IPS-20b (cell line): ENCODE measurements around the gene DHX38.
"Not testable (repeated sequence)": the region's sequence is repeated elsewhere in the genome, so short reads cannot be mapped to it uniquely, and the experiment has no call there.

Experiments used
- H3K27ac ChIP-seq: one replicate; pipeline ENCODE4 v1.5.1; 2013; ENCODE audit warnings: low read length
- H3K27me3 ChIP-seq: 2 replicates; pipeline ENCODE4 v1.6.1; 2013; ENCODE audit warnings: mild to moderate bottlenecking, low read length, inconsistent platforms; ENCODE audit not compliant: insufficient read depth
- H3K36me3 ChIP-seq: 2 replicates; pipeline ENCODE4 v1.6.1; 2013; ENCODE audit warnings: low read depth, mild to moderate bottlenecking, inconsistent platforms, low read length, moderate library complexity; ENCODE audit not compliant: insufficient read depth
- H3K4me1 ChIP-seq: 2 replicates; pipeline ENCODE4 v1.6.1; 2013; ENCODE audit warnings: mild to moderate bottlenecking, control low read depth, inconsistent platforms, low read length, moderate library complexity; ENCODE audit not compliant: insufficient read depth
- H3K4me3 ChIP-seq: 2 replicates; pipeline ENCODE4 v1.5.1; 2013; ENCODE audit warnings: mild to moderate bottlenecking, low read length, inconsistent platforms
- H3K9ac ChIP-seq: 2 replicates; pipeline ENCODE4 v1.6.1; 2013; ENCODE audit warnings: low read depth, mild to moderate bottlenecking, inconsistent platforms, low read length, moderate library complexity
- H3K9me3 ChIP-seq: 2 replicates; pipeline ENCODE4 v1.6.1; 2013; ENCODE audit warnings: mild to moderate bottlenecking, low read depth, low read length, inconsistent platforms; ENCODE audit not compliant: insufficient read depth

Gene DHX38

GRCh38 chr16:72061564-72061963 lies 32.1 kb upstream of the DHX38 start:
- H3K36me3 ChIP-seq: no peaks in the 10 kb centered on the region
- no peaks in the 10 kb centered on the region for H3K27me3 ChIP-seq
- no peak overlapping the region for H3K9ac ChIP-seq
- H3K9me3 ChIP-seq: no peaks in the 10 kb centered on the region
- H3K4me1 ChIP-seq: no peaks in the 10 kb centered on the region
- H3K27ac ChIP-seq: no peak overlapping the region
- no peak overlapping the region for H3K4me3 ChIP-seq

- Histone ChIP-seq H3K4me1 (no peaks in the 10 kb centered on the region), H3K36me3 (no peaks in the 10 kb centered on the region), H3K4me3 (no peak overlapping the region), H3K27me3 (no peaks in the 10 kb centered on the region), H3K9ac (no peak overlapping the region), H3K9me3 (no peaks in the 10 kb centered on the region), H3K27ac (no peak overlapping the region)
Observed at GRCh38 chr16:72064361-72064894, 29.2 kb upstream of the DHX38 start.

GRCh38 chr16:72066747-72067146 lies 26.9 kb upstream of the DHX38 start:
- Histone ChIP-seq H3K4me3 (no peak overlapping the region), H3K4me1 (no peaks in the 10 kb centered on the region), H3K27ac (no peak overlapping the region), H3K9ac (no peak overlapping the region), H3K9me3 (no peaks in the 10 kb centered on the region), H3K27me3 (no peaks in the 10 kb centered on the region), H3K36me3 (no peaks in the 10 kb centered on the region)

- Histone ChIP-seq H3K27me3 (no peaks in the 10 kb centered on the region), H3K27ac (no peak overlapping the region), H3K36me3 (no peaks in the 10 kb centered on the region), H3K4me3 (no peak overlapping the region), H3K9ac (no peak overlapping the region), H3K4me1 (no peaks in the 10 kb centered on the region), H3K9me3 (no peaks in the 10 kb centered on the region)
Observed at GRCh38 chr16:72068930-72069329, 24.7 kb upstream of the DHX38 start.

- H3K27me3 ChIP-seq: no peaks in the 10 kb centered on the region
- H3K27ac ChIP-seq: no peak overlapping the region
- H3K9me3 ChIP-seq: no peaks in the 10 kb centered on the region
- no peaks in the 10 kb centered on the region for H3K4me1 ChIP-seq
- H3K9ac ChIP-seq: no peak overlapping the region
- no peak overlapping the region for H3K4me3 ChIP-seq
- no peaks in the 10 kb centered on the region for H3K36me3 ChIP-seq
Observed at GRCh38 chr16:72072514-72073342, 20.9 kb upstream of the DHX38 start.

GRCh38 chr16:72073560-72074230 lies 20.0 kb upstream of the DHX38 start:
- H3K27ac ChIP-seq: no peak overlapping the region
- no peak overlapping the region for H3K9ac ChIP-seq

GRCh38 chr16:72075067-72075466 lies 18.6 kb upstream of the DHX38 start:
- H3K9me3 ChIP-seq, H3K36me3 ChIP-seq, H3K4me1 ChIP-seq, H3K4me3 ChIP-seq, H3K9ac ChIP-seq, H3K27me3 ChIP-seq, H3K27ac ChIP-seq: not testable (repeated sequence)

More at GRCh38 chr16:72073560-72074230, 20.0 kb upstream of the DHX38 start:
- no peaks in the 10 kb centered on the region for H3K27me3 ChIP-seq
- no peaks in the 10 kb centered on the region for H3K36me3 ChIP-seq
- H3K9me3 ChIP-seq: no peaks in the 10 kb centered on the region
- H3K4me3 ChIP-seq: no peak overlapping the region
- no peaks in the 10 kb centered on the region for H3K4me1 ChIP-seq

- H3K9me3 ChIP-seq, H3K27me3 ChIP-seq, H3K9ac ChIP-seq, H3K4me3 ChIP-seq, H3K36me3 ChIP-seq, H3K27ac ChIP-seq, H3K4me1 ChIP-seq: not testable (repeated sequence)
Observed at GRCh38 chr16:72076991-72077706, 16.5 kb upstream of the DHX38 start.

- Histone ChIP-seq H3K27me3 (no peaks in the 10 kb centered on the region), H3K9ac (no peak overlapping the region), H3K36me3 (peaks cover 41% of the 10 kb centered on the region), H3K4me3 (no peak overlapping the region), H3K4me1 (no peaks in the 10 kb centered on the region), H3K27ac (no peak overlapping the region), H3K9me3 (peaks cover 12% of the 10 kb centered on the region)
Observed at GRCh38 chr16:72083778-72084404, 9.8 kb upstream of the DHX38 start.

GRCh38 chr16:72084445-72084844 lies 9.2 kb upstream of the DHX38 start:
- peaks cover 47% of the 10 kb centered on the region for H3K36me3 ChIP-seq
- no peaks in the 10 kb centered on the region for H3K4me1 ChIP-seq
- H3K9me3 ChIP-seq: peaks cover 12% of the 10 kb centered on the region
- H3K27me3 ChIP-seq: no peaks in the 10 kb centered on the region
- H3K27ac ChIP-seq: no peak overlapping the region
- H3K9ac ChIP-seq: no peak overlapping the region
- no peak overlapping the region for H3K4me3 ChIP-seq

GRCh38 chr16:72085002-72085401 lies 8.6 kb upstream of the DHX38 start:
- Histone ChIP-seq H3K36me3 (peaks cover 53% of the 10 kb centered on the region), H3K4me3 (no peak overlapping the region)

More at GRCh38 chr16:72085002-72085401, 8.6 kb upstream of the DHX38 start:
- Histone ChIP-seq H3K9ac (no peak overlapping the region), H3K27ac (no peak overlapping the region), H3K9me3 (peaks cover 12% of the 10 kb centered on the region), H3K27me3 (no peaks in the 10 kb centered on the region), H3K4me1 (no peaks in the 10 kb centered on the region)
